Mesendoderm (in vitro differentiated cells): ENCODE results near the gene MYOCD.
A peak's percentile ranks its signal among the peaks of the same experiment; 100 is the strongest.

Experiments
- DNase-seq: peaks from one replicate; pipeline ENCODE4 v3.0.0; 2013
- H2AK5ac ChIP-seq: 2 replicates; pipeline ENCODE4 v1.6.1; 2013; ENCODE audit warnings: low read length, inconsistent platforms
- H2BK120ac ChIP-seq: 2 replicates; pipeline ENCODE4 v1.6.1; 2013; ENCODE audit warnings: low read depth, mild to moderate bottlenecking, low read length, moderate library complexity, mixed read lengths
- H2BK15ac ChIP-seq: replicated peaks from 2 replicates; pipeline ENCODE4 v1.6.1; 2013; ENCODE audit warnings: low read depth, mild to moderate bottlenecking, moderate library complexity
- H2BK5ac ChIP-seq: 2 replicates; pipeline ENCODE4 v1.6.1; 2013; ENCODE audit warnings: low read length, inconsistent platforms
- H3K18ac ChIP-seq: 2 replicates; pipeline ENCODE4 v1.6.1; 2013; ENCODE audit warnings: mild to moderate bottlenecking, low read length, mixed read lengths
- H3K23ac ChIP-seq: one replicate; pipeline ENCODE4 v1.6.1; 2013; ENCODE audit warnings: low read length
- H3K27ac ChIP-seq: 2 replicates; pipeline ENCODE4 v1.5.1; 2013; ENCODE audit warnings: low read depth, mild to moderate bottlenecking, inconsistent platforms, low read length, moderate library complexity
- H3K27me3 ChIP-seq: 2 replicates; pipeline ENCODE4 v1.6.1; 2013; ENCODE audit warnings: low read length, control low read depth, mild to moderate bottlenecking, inconsistent platforms; ENCODE audit not compliant: insufficient read depth, poor library complexity
- H3K36me3 ChIP-seq: 2 replicates; pipeline ENCODE4 v1.6.1; 2013; ENCODE audit warnings: low read length, inconsistent platforms; ENCODE audit not compliant: control insufficient read depth, insufficient read depth
- H3K4ac ChIP-seq: one replicate; pipeline ENCODE4 v1.6.1; 2013; ENCODE audit warnings: low read depth, mild to moderate bottlenecking, low read length, moderate library complexity
- H3K4me1 ChIP-seq: 2 replicates; pipeline ENCODE4 v1.6.1; 2013; ENCODE audit warnings: low read depth, low read length, inconsistent platforms; ENCODE audit not compliant: control insufficient read depth
- H3K4me2 ChIP-seq: 2 replicates; pipeline ENCODE4 v1.6.1; 2013; ENCODE audit warnings: low read length
- H3K4me3 ChIP-seq: 2 replicates; pipeline ENCODE4 v1.5.1; 2013; ENCODE audit warnings: mild to moderate bottlenecking, low read length
- H3K56ac ChIP-seq: one replicate; pipeline ENCODE4 v1.6.1; 2013; ENCODE audit warnings: low read length
- H3K79me1 ChIP-seq: 2 replicates; pipeline ENCODE4 v1.6.1; 2013; ENCODE audit warnings: low read length, inconsistent platforms
- H3K79me2 ChIP-seq: 2 replicates; pipeline ENCODE4 v1.6.1; 2013; ENCODE audit warnings: mild to moderate bottlenecking, low read length; ENCODE audit not compliant: control insufficient read depth, insufficient read depth
- H3K9ac ChIP-seq: 2 replicates; pipeline ENCODE4 v1.6.1; 2013; ENCODE audit warnings: low read length, inconsistent platforms
- H4K5ac ChIP-seq: one replicate; pipeline ENCODE4 v1.6.1; 2013; ENCODE audit warnings: low read length
- H4K8ac ChIP-seq: one replicate; pipeline ENCODE4 v1.6.1; 2013; ENCODE audit warnings: low read depth, mild to moderate bottlenecking, control low read depth, low read length, moderate library complexity
- WGBS: extraction: QIAGEN DNeasy Blood & Tissue Kit; methylation state at CpG from one replicate; pipeline ENCODE4 v1.1.7; 2013; ENCODE audit warnings: low lambda C conversion rate, missing lambda C conversion rate; ENCODE audit not compliant: insufficient coverage; ENCODE audit errors: extremely low coverage; 5-methylcytosine and 5-hydroxymethylcytosine counted together

MYOCD gene

GRCh38 chr17:12637015-12637414 is 28.7 kb upstream of the MYOCD start:
- Histone ChIP-seq H3K27ac (peak overlapping the region; percentile 12), H4K5ac (no peak overlapping the region), H3K9ac (no peak overlapping the region), H3K4me1 (peaks cover 12% of the 10 kb centered on the region), H3K18ac (peak overlapping the region; percentile 6), H2BK15ac (no peak overlapping the region), H3K79me2 (no peaks in the 10 kb centered on the region), H3K4me3 (no peak overlapping the region), H3K56ac (peak overlapping the region; percentile 50), H3K4ac (no peak overlapping the region), H3K36me3 (no peaks in the 10 kb centered on the region), H3K23ac (no peak overlapping the region), H3K79me1 (no peaks in the 10 kb centered on the region), H2AK5ac (no peak overlapping the region), H2BK120ac (no peak overlapping the region), H3K27me3 (no peaks in the 10 kb centered on the region), H3K4me2 (no peak overlapping the region), H2BK5ac (peak overlapping the region; percentile 68), H4K8ac (no peak overlapping the region)
- no CpG with 5 or more reads among the region's 2 CpGs for WGBS
- DNase-seq = peak; percentile 88

- Histone ChIP-seq H2AK5ac (no peak overlapping the region), H3K27me3 (no peaks in the 10 kb centered on the region), H3K79me1 (no peaks in the 10 kb centered on the region), H3K4me2 (no peak overlapping the region), H3K23ac (no peak overlapping the region), H4K8ac (no peak overlapping the region), H3K4me1 (peaks cover 12% of the 10 kb centered on the region), H3K4ac (peak overlapping the region; percentile 95), H3K56ac (peak overlapping the region; percentile 50), H3K9ac (no peak overlapping the region), H2BK5ac (no peak overlapping the region), H4K5ac (no peak overlapping the region), H3K18ac (peak overlapping the region; percentile 78), H3K79me2 (no peaks in the 10 kb centered on the region), H2BK120ac (no peak overlapping the region), H3K36me3 (no peaks in the 10 kb centered on the region), H3K27ac (peak overlapping the region; percentile 12), H2BK15ac (peak overlapping the region; percentile 94), H3K4me3 (no peak overlapping the region)
- no CpG with 5 or more reads among the region's 11 CpGs for WGBS
- no peak for DNase-seq
Measured at GRCh38 chr17:12637745-12638651, 27.7 kb upstream of the MYOCD start.

GRCh38 chr17:12640364-12640763 is 25.3 kb upstream of the MYOCD start:
- peaks cover 7% of the 10 kb centered on the region for H3K4me1 ChIP-seq

GRCh38 chr17:12641084-12641483 is 24.6 kb upstream of the MYOCD start:
- WGBS = no CpG with 5 or more reads among the region's 2 CpGs
- peaks cover 7% of the 10 kb centered on the region for H3K4me1 ChIP-seq

More at GRCh38 chr17:12640364-12640763, 25.3 kb upstream of the MYOCD start:
- no peak overlapping the region for H3K4ac ChIP-seq
- H3K18ac ChIP-seq = peak overlapping the region; percentile 4
- no peak overlapping the region for H2BK15ac ChIP-seq
- no peaks in the 10 kb centered on the region for H3K79me2 ChIP-seq
- H2BK120ac ChIP-seq = no peak overlapping the region
- H4K8ac ChIP-seq = no peak overlapping the region
- H3K79me1 ChIP-seq = no peaks in the 10 kb centered on the region
- H3K23ac ChIP-seq = no peak overlapping the region
- no peaks in the 10 kb centered on the region for H3K27me3 ChIP-seq
- no peak for DNase-seq
- H2AK5ac ChIP-seq = peak overlapping the region; percentile 93
- H3K4me2 ChIP-seq = no peak overlapping the region
- no CpG with 5 or more reads among the region's 2 CpGs for WGBS
- H3K56ac ChIP-seq = peak overlapping the region; percentile 72
- no peak overlapping the region for H3K4me3 ChIP-seq
- no peaks in the 10 kb centered on the region for H3K36me3 ChIP-seq
- H3K27ac ChIP-seq = no peak overlapping the region
- no peak overlapping the region for H3K9ac ChIP-seq
- peak overlapping the region; percentile 26 for H2BK5ac ChIP-seq
- no peak overlapping the region for H4K5ac ChIP-seq

GRCh38 chr17:12642034-12642433 is 23.7 kb upstream of the MYOCD start:
- H3K4me2 ChIP-seq = no peak overlapping the region
- H3K18ac ChIP-seq = no peak overlapping the region
- H2BK120ac ChIP-seq = no peak overlapping the region
- no CpG with 5 or more reads among the region's 4 CpGs for WGBS
- no peak for DNase-seq
- peaks cover 4% of the 10 kb centered on the region for H3K4me1 ChIP-seq
- no peak overlapping the region for H3K27ac ChIP-seq
- no peak overlapping the region for H3K9ac ChIP-seq
- H3K23ac ChIP-seq = no peak overlapping the region
- H3K36me3 ChIP-seq = no peaks in the 10 kb centered on the region
- no peak overlapping the region for H3K4me3 ChIP-seq
- H3K79me1 ChIP-seq = no peaks in the 10 kb centered on the region
- no peak overlapping the region for H4K8ac ChIP-seq
- no peak overlapping the region for H2AK5ac ChIP-seq
- no peak overlapping the region for H4K5ac ChIP-seq
- no peaks in the 10 kb centered on the region for H3K79me2 ChIP-seq
- peak overlapping the region; percentile 57 for H2BK15ac ChIP-seq
- H3K27me3 ChIP-seq = no peaks in the 10 kb centered on the region
- no peak overlapping the region for H3K56ac ChIP-seq
- H2BK5ac ChIP-seq = no peak overlapping the region
- H3K4ac ChIP-seq = no peak overlapping the region

More at GRCh38 chr17:12641084-12641483, 24.6 kb upstream of the MYOCD start:
- H3K18ac ChIP-seq = no peak overlapping the region
- H2BK120ac ChIP-seq = no peak overlapping the region
- no peak overlapping the region for H2BK5ac ChIP-seq
- H2BK15ac ChIP-seq = no peak overlapping the region
- H3K27ac ChIP-seq = no peak overlapping the region
- no peak overlapping the region for H3K4me3 ChIP-seq
- no peak overlapping the region for H2AK5ac ChIP-seq
- no peak overlapping the region for H3K9ac ChIP-seq
- H3K27me3 ChIP-seq = no peaks in the 10 kb centered on the region
- H4K5ac ChIP-seq = no peak overlapping the region
- H3K36me3 ChIP-seq = no peaks in the 10 kb centered on the region
- no peak overlapping the region for H3K4me2 ChIP-seq
- H3K56ac ChIP-seq = peak overlapping the region; percentile 26
- no peaks in the 10 kb centered on the region for H3K79me1 ChIP-seq
- H3K4ac ChIP-seq = no peak overlapping the region
- no peak for DNase-seq
- H3K79me2 ChIP-seq = no peaks in the 10 kb centered on the region
- no peak overlapping the region for H3K23ac ChIP-seq
- no peak overlapping the region for H4K8ac ChIP-seq
